Suppressor macrophage treated with lipopolysaccharide for 1 hour (primary cell): Measurements from ENCODE around the gene C19orf67.
A peak's percentile ranks its signal among the peaks of the same experiment; 100 is the strongest.

Experiments used
- DNase-seq, 3 donors: peaks; one replicate each; pipeline ENCODE4 v3.0.0-alpha.2; 2020 to 2022

The C19orf67 gene

GRCh38 chr19:14085309-14085995 is at the start of gene C19orf67:
C19orf67 (minus strand) TSS chr19:14085783; CDS start chr19:14085627, 156 bp downstream.
- DNase-seq = no peak

GRCh38 chr19:14135355-14135754 is 49.8 kb upstream of the C19orf67 start:
- DNase-seq = no peak

GRCh38 chr19:14127929-14128509 is 42.4 kb upstream of the C19orf67 start:
- DNase-seq = peak; percentile 82 to 91 (median 89)

GRCh38 chr19:14127176-14127575 is 41.6 kb upstream of the C19orf67 start:
- DNase-seq = peak; percentile 68 to 75 (median 71)

- DNase-seq = no peak
These were observed 37.3 kb upstream of the C19orf67 start for GRCh38 chr19:14122924-14123323.

- DNase-seq = no peak
These were observed 34.9 kb upstream of the C19orf67 start for GRCh38 chr19:14120497-14120780.

GRCh38 chr19:14119644-14120496 is 34.3 kb upstream of the C19orf67 start:
- DNase-seq = no peak

- no peak for DNase-seq
These were observed 33.6 kb upstream of the C19orf67 start for GRCh38 chr19:14119146-14119545.

- peak; percentile 94 to 98 (median 95) for DNase-seq
These were observed 32.8 kb upstream of the C19orf67 start for GRCh38 chr19:14118165-14119051.

GRCh38 chr19:14117668-14118164 is 32.1 kb upstream of the C19orf67 start, which contains the start of gene PRKACA:
PRKACA (minus strand) TSS chr19:14117762; CDS start chr19:14117547, 215 bp downstream.
- peak; percentile 99 for DNase-seq

GRCh38 chr19:14116918-14117578 is 31.5 kb upstream of the C19orf67 start:
- DNase-seq = no peak

- no peak for DNase-seq
These were observed 30.9 kb upstream of the C19orf67 start for GRCh38 chr19:14116525-14116917.

- peak in 1 of 3 donors; percentile 37 for DNase-seq
These were observed 30.2 kb upstream of the C19orf67 start for GRCh38 chr19:14115756-14116155.

GRCh38 chr19:14114854-14115253 is 29.3 kb upstream of the C19orf67 start:
- DNase-seq = peak; percentile 81 to 93 (median 89)

GRCh38 chr19:14114439-14114838 is 28.9 kb upstream of the C19orf67 start:
- DNase-seq = no peak

GRCh38 chr19:14113762-14114414 is 28.3 kb upstream of the C19orf67 start:
- DNase-seq = peak; percentile 56 to 80 (median 63)

- no peak for DNase-seq
These were observed 27.3 kb upstream of the C19orf67 start for GRCh38 chr19:14112809-14113385.

- DNase-seq = peak; percentile 33 to 62 (median 47)
These were observed 26.6 kb upstream of the C19orf67 start for GRCh38 chr19:14112051-14112808.

GRCh38 chr19:14111486-14111885 is 25.9 kb upstream of the C19orf67 start:
- DNase-seq = no peak

- DNase-seq = no peak
These were observed 25.1 kb upstream of the C19orf67 start for GRCh38 chr19:14110650-14111049.
